Vagina (tissue), 2 donors: Measurements from ENCODE around the gene CALD1.

Source experiments
- CTCF ChIP-seq, 3 experiments: fragments of 450-650 bp in 2 of 3; fragments of 200-600 bp in 1 of 3; sonication (generic) in 1 of 3; IDR thresholded peaks; one replicate each; pipeline ENCODE4 v1.5.1; 2017 to 2019; ENCODE audit warnings: antibody characterized with exemption in 3 of 3, mild to moderate bottlenecking in 2 of 3, moderate library complexity in 2 of 3
- POLR2AphosphoS5 ChIP-seq, 2 donors: sonication (generic); formaldehyde crosslinking; IDR thresholded peaks; one replicate each; pipeline ENCODE4 v1.9.0; 2017; ENCODE audit warnings: antibody characterized with exemption in 2 of 2, mild to moderate bottlenecking in 2 of 2, low read depth in 1 of 2; ENCODE audit not compliant: insufficient read depth in 1 of 2

- no peak for TF ChIP-seq CTCF (IDR thresholded peaks at IDR 0.05)
- no peak for TF ChIP-seq POLR2AphosphoS5 (IDR thresholded peaks at IDR 0.05; ENCODE audit: insufficient read depth in 1 of 2, low read depth in 1 of 2)
Measured at GRCh38 chr7:134900166-134900982, 120.9 kb downstream of the CALD1 start.
